Ovary (tissue), 3 donors: ENCODE results near the gene ATG2A.

Experiments used
- EP300 ChIP-seq: sonication (generic); formaldehyde crosslinking; IDR thresholded peaks from one replicate; pipeline ENCODE4 v1.6.1; 2017; ENCODE audit warnings: antibody characterized with exemption
- POLR2A ChIP-seq: fragments of 450-650 bp; IDR thresholded peaks from one replicate; pipeline ENCODE4 v1.6.1; 2017; ENCODE audit warnings: antibody characterized with exemption, mild to moderate bottlenecking, moderate library complexity
- TF ChIP-seq, protein P1 (sequence below), 3 donors: fragments of 450-650 bp in 2 of 3; fragments of 200-600 bp in 1 of 3; IDR thresholded peaks; one replicate each; pipeline versions ENCODE4 v1.5.1 to v1.8.0; 2016 to 2022; ENCODE audit warnings: antibody characterized with exemption in 3 of 3, mild to moderate bottlenecking in 1 of 3
- donor health status: DM: no; HTN: no; CAD: no.

DNA sequence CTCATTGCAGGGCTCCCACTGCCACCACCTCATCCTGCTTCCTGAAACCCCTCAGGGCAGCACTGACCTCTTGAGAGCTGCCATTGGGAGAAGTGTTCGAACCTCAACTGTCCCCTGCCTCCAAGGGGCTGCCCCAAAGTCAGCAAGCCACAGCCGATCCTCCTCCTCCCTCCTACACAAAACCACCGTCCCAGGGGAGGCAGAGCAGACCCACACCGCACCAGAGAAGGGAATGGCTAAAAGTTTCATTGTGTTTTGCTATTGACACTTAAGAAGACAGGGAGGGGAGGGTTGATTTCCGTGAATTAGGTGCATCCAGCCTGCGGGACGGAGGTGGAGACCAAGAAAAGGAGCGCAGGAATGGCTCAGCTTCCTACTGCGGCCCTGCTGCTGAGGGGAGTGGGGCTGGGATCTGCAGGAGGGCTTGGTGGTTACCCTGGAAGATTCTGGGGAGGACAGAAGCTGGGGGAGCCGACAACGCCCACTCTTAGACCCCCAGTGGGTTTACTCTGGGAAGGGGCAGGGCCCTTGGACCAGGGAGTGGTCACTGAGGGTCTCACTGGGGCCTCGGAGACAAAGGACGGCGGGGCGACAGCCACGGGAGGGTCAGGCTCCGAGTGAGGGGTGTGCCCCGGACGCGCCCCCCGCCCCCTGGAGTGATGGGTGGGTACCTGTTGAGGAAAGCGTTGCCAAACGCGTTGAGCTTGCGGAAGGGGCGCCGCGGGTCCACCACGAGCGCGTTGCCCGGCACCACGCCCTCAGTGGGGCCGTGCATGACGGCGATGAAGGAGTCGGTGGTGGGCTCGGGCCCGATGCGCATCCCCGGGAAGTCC, 39.4 kb downstream of the ATG2A start:
- TF ChIP-seq POLR2A: no peak
- TF ChIP-seq, protein P1, sequence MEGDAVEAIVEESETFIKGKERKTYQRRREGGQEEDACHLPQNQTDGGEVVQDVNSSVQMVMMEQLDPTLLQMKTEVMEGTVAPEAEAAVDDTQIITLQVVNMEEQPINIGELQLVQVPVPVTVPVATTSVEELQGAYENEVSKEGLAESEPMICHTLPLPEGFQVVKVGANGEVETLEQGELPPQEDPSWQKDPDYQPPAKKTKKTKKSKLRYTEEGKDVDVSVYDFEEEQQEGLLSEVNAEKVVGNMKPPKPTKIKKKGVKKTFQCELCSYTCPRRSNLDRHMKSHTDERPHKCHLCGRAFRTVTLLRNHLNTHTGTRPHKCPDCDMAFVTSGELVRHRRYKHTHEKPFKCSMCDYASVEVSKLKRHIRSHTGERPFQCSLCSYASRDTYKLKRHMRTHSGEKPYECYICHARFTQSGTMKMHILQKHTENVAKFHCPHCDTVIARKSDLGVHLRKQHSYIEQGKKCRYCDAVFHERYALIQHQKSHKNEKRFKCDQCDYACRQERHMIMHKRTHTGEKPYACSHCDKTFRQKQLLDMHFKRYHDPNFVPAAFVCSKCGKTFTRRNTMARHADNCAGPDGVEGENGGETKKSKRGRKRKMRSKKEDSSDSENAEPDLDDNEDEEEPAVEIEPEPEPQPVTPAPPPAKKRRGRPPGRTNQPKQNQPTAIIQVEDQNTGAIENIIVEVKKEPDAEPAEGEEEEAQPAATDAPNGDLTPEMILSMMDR (IDR thresholded peaks at IDR 0.05): no peak
- no peak for TF ChIP-seq EP300
